K562 (cell line): ENCODE results near the gene LATS1. TPM values are rescaled to one million over a fixed set of nuclear protein-coding genes. Genes with fewer than 3 reads are reported as not detected.
A peak's percentile ranks its signal among the peaks of the same experiment; 100 is the strongest.

Source experiments
- LCOR ChIP-seq: sonication (generic); formaldehyde crosslinking; IDR thresholded peaks from 2 replicates; pipeline ENCODE4 v1.8.0; 2022; ENCODE audit warnings: mild to moderate bottlenecking, missing genetic modification reagents
- MAFG ChIP-seq: fragments of 450-650 bp; conservative IDR thresholded peaks from 2 replicates; pipeline ENCODE4 v1.6.1; 2016; ENCODE audit warnings: missing genetic modification characterization, missing compliant biosample characterization
- MTA3 ChIP-seq: fragments of 450-650 bp; formaldehyde crosslinking; IDR thresholded peaks from 2 replicates; pipeline ENCODE4 v1.6.1; 2017; ENCODE audit warnings: mild to moderate bottlenecking, borderline replicate concordance
- NFE2 ChIP-seq: IDR thresholded peaks from 2 replicates; pipeline ENCODE4 v1.6.1; 2014; ENCODE audit warnings: antibody characterized with exemption, low read depth
- ZNF699 ChIP-seq: fragments of 250-450 bp; sonication (Bioruptor Pico); IDR thresholded peaks from 2 replicates; pipeline ENCODE4 v1.8.0; 2021; ENCODE audit warnings: mild to moderate bottlenecking, moderate library complexity; ENCODE audit not compliant: insufficient replicate concordance
- polyA plus RNA-seq, 8 experiments: library from polyadenylated mRNA; depleted of rRNA in 4 of 8; stranded (reverse) in 5 of 8; unstranded in 3 of 8; fragments of >200 nt; fragmentation: Nextera tagmentation in 2 of 8; fragmentation: Illumina TruSeq in 1 of 8; extraction: Ambion mirVana in 2 of 8; extraction: Trizol in 1 of 8; gene quantifications; 2 replicates each; pipeline versions ENCODE4 v1.2.1 to v1.2.3, GENCODE V29; 2011 to 2014; ENCODE audit warnings: inconsistent platforms in 1 of 8, missing spikeins in 1 of 8
- total RNA-seq, 7 experiments: library from RNA; depleted of rRNA in 6 of 7; stranded (reverse); fragments of >200 nt in 6 of 7; fragmentation: Illumina TruSeq in 2 of 7; extraction: Trizol in 2 of 7; gene quantifications; 2 replicates each; pipeline versions ENCODE4 v1.2.1 to v1.2.3, GENCODE V29; 2011 to 2021; ENCODE audit warnings: low replicate concordance in 1 of 7
- TF ChIP-seq, protein P1 (sequence below): fragments of 450-650 bp; IDR thresholded peaks from 2 replicates; pipeline ENCODE4 v1.6.1; 2016; ENCODE audit warnings: borderline replicate concordance
- TF ChIP-seq, protein P2 (sequence below): fragments of 450-650 bp; IDR thresholded peaks from 2 replicates; pipeline ENCODE4 v1.6.1; 2018; ENCODE audit not compliant: partially characterized antibody
- TF ChIP-seq, protein P3 (sequence below): sonication (generic); formaldehyde crosslinking; IDR thresholded peaks from 2 replicates; pipeline ENCODE4 v1.8.1; 2022; ENCODE audit warnings: missing genetic modification reagents
- TF ChIP-seq, protein P4 (sequence below), 2 experiments: fragments of 450-650 bp; formaldehyde crosslinking in 1 of 2; IDR thresholded peaks; 2 replicates each; pipeline versions ENCODE4 v1.4.0 to v1.6.1; 2014 to 2020; ENCODE audit warnings: mild to moderate bottlenecking in 2 of 2, borderline replicate concordance in 1 of 2, low read depth in 1 of 2

The LATS1 gene
- total and polyA plus RNA-seq, 9 of the 15 experiments (the other 6 are each of a cell fraction or from before 2014, with no cell fraction given), result 5.0 to 36.3 (median 18.4) TPM

DNA sequence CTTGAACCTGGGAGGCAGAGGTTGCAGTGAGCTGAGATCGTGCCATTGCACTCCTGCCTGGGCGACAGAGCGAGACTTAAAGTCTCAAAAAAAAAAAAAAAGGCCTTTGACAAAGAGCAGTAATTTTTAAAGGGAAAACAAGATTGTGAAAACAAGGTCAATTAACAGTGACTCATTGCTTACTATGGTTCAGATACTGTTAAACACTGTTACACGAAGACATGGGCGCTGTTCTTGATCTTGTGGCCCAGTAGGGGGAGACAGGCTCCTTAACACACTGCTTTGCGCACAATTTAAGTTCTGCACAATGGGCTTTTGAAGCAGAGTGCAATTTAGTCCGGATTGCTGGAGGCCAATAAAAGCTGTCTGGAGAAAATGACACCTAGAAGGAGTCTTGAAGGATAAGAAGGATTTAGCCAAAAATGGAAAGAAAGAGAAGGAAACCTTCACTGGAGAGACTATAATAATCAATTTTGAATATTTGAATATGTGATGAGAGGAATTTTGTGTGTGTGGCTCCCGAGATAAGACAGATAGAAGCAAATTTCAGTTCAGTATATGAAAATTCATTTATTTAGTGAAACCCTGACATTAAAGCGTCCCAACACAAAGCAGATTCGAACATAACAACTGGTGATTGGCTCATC, 6.0 kb upstream of the LATS1 start (continued):
- TF ChIP-seq, protein P1, sequence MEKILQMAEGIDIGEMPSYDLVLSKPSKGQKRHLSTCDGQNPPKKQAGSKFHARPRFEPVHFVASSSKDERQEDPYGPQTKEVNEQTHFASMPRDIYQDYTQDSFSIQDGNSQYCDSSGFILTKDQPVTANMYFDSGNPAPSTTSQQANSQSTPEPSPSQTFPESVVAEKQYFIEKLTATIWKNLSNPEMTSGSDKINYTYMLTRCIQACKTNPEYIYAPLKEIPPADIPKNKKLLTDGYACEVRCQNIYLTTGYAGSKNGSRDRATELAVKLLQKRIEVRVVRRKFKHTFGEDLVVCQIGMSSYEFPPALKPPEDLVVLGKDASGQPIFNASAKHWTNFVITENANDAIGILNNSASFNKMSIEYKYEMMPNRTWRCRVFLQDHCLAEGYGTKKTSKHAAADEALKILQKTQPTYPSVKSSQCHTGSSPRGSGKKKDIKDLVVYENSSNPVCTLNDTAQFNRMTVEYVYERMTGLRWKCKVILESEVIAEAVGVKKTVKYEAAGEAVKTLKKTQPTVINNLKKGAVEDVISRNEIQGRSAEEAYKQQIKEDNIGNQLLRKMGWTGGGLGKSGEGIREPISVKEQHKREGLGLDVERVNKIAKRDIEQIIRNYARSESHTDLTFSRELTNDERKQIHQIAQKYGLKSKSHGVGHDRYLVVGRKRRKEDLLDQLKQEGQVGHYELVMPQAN, result peak; percentile 14; the same call in 1 of the 2 replicates
- TF ChIP-seq ZNF699, result no peak
- TF ChIP-seq, protein P2, sequence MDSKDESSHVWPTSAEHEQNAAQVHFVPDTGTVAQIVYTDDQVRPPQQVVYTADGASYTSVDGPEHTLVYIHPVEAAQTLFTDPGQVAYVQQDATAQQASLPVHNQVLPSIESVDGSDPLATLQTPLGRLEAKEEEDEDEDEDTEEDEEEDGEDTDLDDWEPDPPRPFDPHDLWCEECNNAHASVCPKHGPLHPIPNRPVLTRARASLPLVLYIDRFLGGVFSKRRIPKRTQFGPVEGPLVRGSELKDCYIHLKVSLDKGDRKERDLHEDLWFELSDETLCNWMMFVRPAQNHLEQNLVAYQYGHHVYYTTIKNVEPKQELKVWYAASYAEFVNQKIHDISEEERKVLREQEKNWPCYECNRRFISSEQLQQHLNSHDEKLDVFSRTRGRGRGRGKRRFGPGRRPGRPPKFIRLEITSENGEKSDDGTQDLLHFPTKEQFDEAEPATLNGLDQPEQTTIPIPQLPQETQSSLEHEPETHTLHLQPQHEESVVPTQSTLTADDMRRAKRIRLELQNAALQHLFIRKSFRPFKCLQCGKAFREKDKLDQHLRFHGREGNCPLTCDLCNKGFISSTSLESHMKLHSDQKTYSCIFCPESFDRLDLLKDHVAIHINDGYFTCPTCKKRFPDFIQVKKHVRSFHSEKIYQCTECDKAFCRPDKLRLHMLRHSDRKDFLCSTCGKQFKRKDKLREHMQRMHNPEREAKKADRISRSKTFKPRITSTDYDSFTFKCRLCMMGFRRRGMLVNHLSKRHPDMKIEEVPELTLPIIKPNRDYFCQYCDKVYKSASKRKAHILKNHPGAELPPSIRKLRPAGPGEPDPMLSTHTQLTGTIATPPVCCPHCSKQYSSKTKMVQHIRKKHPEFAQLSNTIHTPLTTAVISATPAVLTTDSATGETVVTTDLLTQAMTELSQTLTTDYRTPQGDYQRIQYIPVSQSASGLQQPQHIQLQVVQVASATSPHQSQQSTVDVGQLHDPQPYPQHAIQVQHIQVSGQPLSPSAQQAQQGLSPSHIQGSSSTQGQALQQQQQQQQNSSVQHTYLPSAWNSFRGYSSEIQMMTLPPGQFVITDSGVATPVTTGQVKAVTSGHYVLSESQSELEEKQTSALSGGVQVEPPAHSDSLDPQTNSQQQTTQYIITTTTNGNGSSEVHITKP, result no peak
- TF ChIP-seq MAFG (tag), result no peak
- TF ChIP-seq, protein P3, sequence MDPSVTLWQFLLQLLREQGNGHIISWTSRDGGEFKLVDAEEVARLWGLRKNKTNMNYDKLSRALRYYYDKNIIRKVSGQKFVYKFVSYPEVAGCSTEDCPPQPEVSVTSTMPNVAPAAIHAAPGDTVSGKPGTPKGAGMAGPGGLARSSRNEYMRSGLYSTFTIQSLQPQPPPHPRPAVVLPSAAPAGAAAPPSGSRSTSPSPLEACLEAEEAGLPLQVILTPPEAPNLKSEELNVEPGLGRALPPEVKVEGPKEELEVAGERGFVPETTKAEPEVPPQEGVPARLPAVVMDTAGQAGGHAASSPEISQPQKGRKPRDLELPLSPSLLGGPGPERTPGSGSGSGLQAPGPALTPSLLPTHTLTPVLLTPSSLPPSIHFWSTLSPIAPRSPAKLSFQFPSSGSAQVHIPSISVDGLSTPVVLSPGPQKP (CRISPR knock-in tag), result no peak
- TF ChIP-seq, protein P4, sequence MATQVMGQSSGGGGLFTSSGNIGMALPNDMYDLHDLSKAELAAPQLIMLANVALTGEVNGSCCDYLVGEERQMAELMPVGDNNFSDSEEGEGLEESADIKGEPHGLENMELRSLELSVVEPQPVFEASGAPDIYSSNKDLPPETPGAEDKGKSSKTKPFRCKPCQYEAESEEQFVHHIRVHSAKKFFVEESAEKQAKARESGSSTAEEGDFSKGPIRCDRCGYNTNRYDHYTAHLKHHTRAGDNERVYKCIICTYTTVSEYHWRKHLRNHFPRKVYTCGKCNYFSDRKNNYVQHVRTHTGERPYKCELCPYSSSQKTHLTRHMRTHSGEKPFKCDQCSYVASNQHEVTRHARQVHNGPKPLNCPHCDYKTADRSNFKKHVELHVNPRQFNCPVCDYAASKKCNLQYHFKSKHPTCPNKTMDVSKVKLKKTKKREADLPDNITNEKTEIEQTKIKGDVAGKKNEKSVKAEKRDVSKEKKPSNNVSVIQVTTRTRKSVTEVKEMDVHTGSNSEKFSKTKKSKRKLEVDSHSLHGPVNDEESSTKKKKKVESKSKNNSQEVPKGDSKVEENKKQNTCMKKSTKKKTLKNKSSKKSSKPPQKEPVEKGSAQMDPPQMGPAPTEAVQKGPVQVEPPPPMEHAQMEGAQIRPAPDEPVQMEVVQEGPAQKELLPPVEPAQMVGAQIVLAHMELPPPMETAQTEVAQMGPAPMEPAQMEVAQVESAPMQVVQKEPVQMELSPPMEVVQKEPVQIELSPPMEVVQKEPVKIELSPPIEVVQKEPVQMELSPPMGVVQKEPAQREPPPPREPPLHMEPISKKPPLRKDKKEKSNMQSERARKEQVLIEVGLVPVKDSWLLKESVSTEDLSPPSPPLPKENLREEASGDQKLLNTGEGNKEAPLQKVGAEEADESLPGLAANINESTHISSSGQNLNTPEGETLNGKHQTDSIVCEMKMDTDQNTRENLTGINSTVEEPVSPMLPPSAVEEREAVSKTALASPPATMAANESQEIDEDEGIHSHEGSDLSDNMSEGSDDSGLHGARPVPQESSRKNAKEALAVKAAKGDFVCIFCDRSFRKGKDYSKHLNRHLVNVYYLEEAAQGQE (IDR thresholded peaks at IDR 0.05; ENCODE audit: borderline replicate concordance), result peak; percentile 85
- TF ChIP-seq, protein P4 (CRISPR knock-in tag; IDR thresholded peaks at IDR 0.05; ENCODE audit: low read depth), result no peak
- TF ChIP-seq LCOR (CRISPR knock-in tag), result no peak
- TF ChIP-seq NFE2, result peak; percentile 22; the same call in 1 of the 2 replicates
- TF ChIP-seq MTA3, result peak; percentile 53; the same call in 1 of the 2 replicates
